ENCODE results near the gene ARHGAP31. TPM values are rescaled to one million over a fixed set of nuclear protein-coding genes. Genes with fewer than 3 reads are reported as not detected.
"Not testable (repeated sequence)": the region's sequence is repeated elsewhere in the genome, so short reads cannot be mapped to it uniquely, and the experiment has no call there.

ARHGAP31 gene
- total RNA-seq, 1 donor from 2014 or later: 9.7 TPM

DNA sequence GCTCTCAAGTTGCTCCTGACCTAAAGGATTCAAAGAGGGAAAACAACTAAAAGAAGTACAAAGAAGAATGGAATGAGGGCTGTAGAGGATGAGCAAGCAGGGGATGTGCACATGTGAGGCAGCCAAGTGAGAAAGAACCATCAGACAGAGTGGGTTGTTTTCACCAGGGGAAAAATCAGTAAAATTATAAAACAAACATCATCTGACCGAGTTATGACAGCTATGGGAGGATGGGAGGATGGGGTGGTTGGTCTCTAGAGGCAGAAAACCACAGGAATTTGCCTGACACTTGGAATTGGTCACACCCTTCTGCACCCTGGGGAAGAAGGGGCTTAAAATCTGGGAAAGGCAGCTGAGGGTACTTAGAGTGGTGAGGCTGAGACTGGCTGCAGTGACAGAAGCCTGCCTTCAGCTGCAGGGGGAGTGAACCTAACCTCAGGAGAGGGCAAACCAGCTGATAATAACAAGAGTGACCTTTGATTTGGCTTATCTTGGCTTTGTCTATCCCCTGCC, 10.1 kb downstream of the ARHGAP31 start:
- H3K27ac Mint-ChIP-seq: peak overlapping the region; percentile 12
- peaks cover 2% of the 10 kb centered on the region for H3K36me3 Mint-ChIP-seq
- no peak for DNase-seq (ENCODE audit: low spot score in 2 of 2, unreplicated experiment in 2 of 2)
- TF ChIP-seq, protein P1, sequence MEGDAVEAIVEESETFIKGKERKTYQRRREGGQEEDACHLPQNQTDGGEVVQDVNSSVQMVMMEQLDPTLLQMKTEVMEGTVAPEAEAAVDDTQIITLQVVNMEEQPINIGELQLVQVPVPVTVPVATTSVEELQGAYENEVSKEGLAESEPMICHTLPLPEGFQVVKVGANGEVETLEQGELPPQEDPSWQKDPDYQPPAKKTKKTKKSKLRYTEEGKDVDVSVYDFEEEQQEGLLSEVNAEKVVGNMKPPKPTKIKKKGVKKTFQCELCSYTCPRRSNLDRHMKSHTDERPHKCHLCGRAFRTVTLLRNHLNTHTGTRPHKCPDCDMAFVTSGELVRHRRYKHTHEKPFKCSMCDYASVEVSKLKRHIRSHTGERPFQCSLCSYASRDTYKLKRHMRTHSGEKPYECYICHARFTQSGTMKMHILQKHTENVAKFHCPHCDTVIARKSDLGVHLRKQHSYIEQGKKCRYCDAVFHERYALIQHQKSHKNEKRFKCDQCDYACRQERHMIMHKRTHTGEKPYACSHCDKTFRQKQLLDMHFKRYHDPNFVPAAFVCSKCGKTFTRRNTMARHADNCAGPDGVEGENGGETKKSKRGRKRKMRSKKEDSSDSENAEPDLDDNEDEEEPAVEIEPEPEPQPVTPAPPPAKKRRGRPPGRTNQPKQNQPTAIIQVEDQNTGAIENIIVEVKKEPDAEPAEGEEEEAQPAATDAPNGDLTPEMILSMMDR (IDR thresholded peaks at IDR 0.05; ENCODE audit: unreplicated experiment): no peak
- H3K27me3 Mint-ChIP-seq (ENCODE audit: low read depth): no peaks in the 10 kb centered on the region
- peaks cover 12% of the 10 kb centered on the region for H3K4me1 Mint-ChIP-seq
- H3K4me3 Mint-ChIP-seq: no peak overlapping the region
- H3K9me3 Mint-ChIP-seq: peaks cover 9% of the 10 kb centered on the region

DNA sequence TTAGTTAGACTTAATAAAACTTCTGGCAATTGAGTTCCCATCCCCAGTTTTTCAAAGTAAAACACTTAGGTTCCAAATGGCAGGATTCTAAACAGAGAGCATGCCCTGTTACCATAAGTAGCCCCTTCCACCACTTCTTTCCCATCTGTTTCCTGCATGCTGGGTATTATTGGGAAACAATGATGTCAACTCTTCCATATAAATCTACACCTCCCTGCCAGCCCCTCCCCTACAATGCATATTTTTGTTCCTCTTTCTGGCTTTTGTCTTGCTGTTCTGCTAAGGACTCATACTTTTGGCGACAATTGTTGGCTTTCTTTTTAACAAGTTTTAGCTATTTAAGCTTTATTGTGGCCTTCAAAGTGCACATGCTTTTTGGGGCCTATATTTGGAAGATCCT, 11.1 kb downstream of the ARHGAP31 start:
- Mint-ChIP-seq H3K9me3 (peaks cover 9% of the 10 kb centered on the region), H3K27me3 (ENCODE audit: low read depth) (no peaks in the 10 kb centered on the region), H3K4me1 (peaks cover 12% of the 10 kb centered on the region), H3K36me3 (peaks cover 2% of the 10 kb centered on the region), H3K4me3 (no peak overlapping the region), H3K27ac (no peak overlapping the region)
- TF ChIP-seq, protein P1 (IDR thresholded peaks at IDR 0.05; ENCODE audit: unreplicated experiment): no peak
- no peak for DNase-seq (ENCODE audit: low spot score in 2 of 2, unreplicated experiment in 2 of 2)

DNA sequence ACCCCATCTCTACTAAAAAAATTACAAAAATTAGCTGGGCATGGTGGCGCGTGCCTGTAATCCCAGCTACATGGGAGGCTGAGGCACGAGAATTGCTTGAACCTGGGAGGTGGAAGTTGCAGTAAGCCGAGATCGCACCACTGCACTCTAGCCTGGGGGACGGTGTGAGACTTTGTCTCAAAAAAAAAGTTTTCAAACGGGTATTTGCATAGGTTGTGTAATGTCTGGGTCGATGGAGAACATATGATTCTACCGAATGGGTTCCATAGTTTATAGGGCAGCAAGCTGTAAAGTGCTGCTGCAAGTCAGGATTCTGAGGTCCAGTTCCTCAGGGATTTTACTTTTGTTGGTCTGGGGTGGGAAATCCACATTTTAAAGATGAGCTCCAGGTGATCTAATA, 12.2 kb downstream of the ARHGAP31 start:
- H3K27ac Mint-ChIP-seq; DNase-seq (ENCODE audit: low spot score in 2 of 2, unreplicated experiment in 2 of 2); H3K36me3 Mint-ChIP-seq; H3K4me3 Mint-ChIP-seq; H3K27me3 Mint-ChIP-seq (ENCODE audit: low read depth); H3K9me3 Mint-ChIP-seq: not testable (repeated sequence)
- H3K4me1 Mint-ChIP-seq: peaks cover 12% of the 10 kb centered on the region

DNA sequence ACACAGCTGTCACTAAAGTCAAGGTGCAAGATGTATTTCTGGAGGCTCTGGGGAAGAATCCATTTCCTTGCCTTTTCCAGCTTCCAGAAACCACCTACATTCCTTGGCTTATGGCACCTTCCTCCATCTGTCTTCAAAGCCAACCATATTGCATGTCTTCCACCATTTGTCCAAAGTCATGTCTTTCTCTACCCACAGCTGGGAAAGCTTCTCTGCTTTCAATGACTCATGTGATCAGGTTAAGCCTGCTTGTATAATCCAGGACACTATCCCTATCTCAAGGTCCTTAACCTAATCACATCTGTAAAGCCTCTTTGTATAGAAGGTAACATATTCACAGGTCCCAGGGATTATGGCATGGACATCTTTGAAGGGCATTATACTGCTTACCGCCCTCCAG, 14.2 kb downstream of the ARHGAP31 start:
- no peak for DNase-seq (ENCODE audit: low spot score in 2 of 2, unreplicated experiment in 2 of 2)
- no peak overlapping the region for H3K4me3 Mint-ChIP-seq
- H3K27me3 Mint-ChIP-seq (ENCODE audit: low read depth): no peaks in the 10 kb centered on the region
- peaks cover 9% of the 10 kb centered on the region for H3K9me3 Mint-ChIP-seq
- TF ChIP-seq, protein P1 (IDR thresholded peaks at IDR 0.05; ENCODE audit: unreplicated experiment): no peak
- no peak overlapping the region for H3K27ac Mint-ChIP-seq
- H3K36me3 Mint-ChIP-seq: peaks cover 2% of the 10 kb centered on the region
- H3K4me1 Mint-ChIP-seq: peaks cover 12% of the 10 kb centered on the region

DNA sequence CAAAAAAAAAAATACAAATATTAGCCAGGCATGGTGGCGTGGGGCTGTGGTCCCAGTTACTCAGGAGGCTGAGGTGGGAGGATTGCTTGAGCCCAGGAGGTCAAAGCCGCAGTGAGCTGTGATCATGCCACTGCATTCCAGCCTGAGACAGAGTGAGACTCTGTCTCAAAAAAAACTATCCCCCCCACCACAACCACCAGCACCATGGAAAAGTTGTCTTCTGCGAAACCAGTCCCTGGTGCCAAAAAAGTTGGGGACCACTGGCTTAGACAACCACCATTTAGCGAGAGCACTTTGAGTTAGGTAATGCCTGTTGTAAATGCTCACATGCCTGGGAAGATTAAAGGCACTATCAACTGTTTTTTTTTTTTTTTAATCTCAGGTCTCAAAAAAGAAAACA, 15.4 kb downstream of the ARHGAP31 start:
- Mint-ChIP-seq H3K4me1 (peaks cover 7% of the 10 kb centered on the region), H3K27ac (no peak overlapping the region), H3K9me3 (peaks cover 9% of the 10 kb centered on the region), H3K27me3 (ENCODE audit: low read depth) (no peaks in the 10 kb centered on the region), H3K4me3 (no peak overlapping the region), H3K36me3 (peaks cover 5% of the 10 kb centered on the region)
- no peak for DNase-seq (ENCODE audit: low spot score in 2 of 2, unreplicated experiment in 2 of 2)
- TF ChIP-seq, protein P1 (IDR thresholded peaks at IDR 0.05; ENCODE audit: unreplicated experiment): no peak

DNA sequence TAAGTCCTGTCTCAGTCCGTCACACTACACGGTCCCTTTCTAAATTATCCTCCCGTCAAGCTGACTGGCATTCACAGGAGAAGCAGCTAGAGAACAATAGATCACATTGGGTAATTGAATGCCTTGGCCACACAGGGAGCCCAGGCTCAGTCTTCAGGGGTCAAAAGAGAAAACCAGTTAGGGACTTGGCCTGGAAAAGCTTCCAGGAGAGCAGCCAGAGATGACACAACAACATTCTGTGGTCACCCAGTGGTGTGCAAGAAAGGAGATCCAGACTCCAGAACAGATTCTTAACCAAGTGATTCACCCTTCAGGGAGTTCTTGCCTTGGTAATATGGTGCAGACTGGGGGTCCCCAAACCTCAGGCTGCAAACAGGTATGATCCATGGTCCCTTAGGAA, 15.9 kb downstream of the ARHGAP31 start:
- H3K4me3 Mint-ChIP-seq: no peak overlapping the region
- H3K9me3 Mint-ChIP-seq: peaks cover 9% of the 10 kb centered on the region
- H3K36me3 Mint-ChIP-seq: peaks cover 5% of the 10 kb centered on the region
- DNase-seq (ENCODE audit: low spot score in 2 of 2, unreplicated experiment in 2 of 2): no peak
- H3K27me3 Mint-ChIP-seq (ENCODE audit: low read depth): no peaks in the 10 kb centered on the region
- no peak overlapping the region for H3K27ac Mint-ChIP-seq
- TF ChIP-seq, protein P1 (IDR thresholded peaks at IDR 0.05; ENCODE audit: unreplicated experiment): no peak
- H3K4me1 Mint-ChIP-seq: peaks cover 4% of the 10 kb centered on the region
